Sciatic nerve (tissue), 2 donors: Measurements from ENCODE around the gene SCEL. TPM values are rescaled to one million over a fixed set of nuclear protein-coding genes. Genes with fewer than 3 reads are reported as not detected.

Experiments
- ATAC-seq: fragments of 200-7000 bp; cut with Tn5 transposase; one replicate; pipeline ENCODE4 v1.9.1; 2020; ENCODE audit warnings: mild to moderate bottlenecking, moderate library complexity
- DNase-seq: peaks from one replicate; pipeline ENCODE4 v3.0.0-alpha.2; 2020; ENCODE audit warnings: low spot score
- intact Hi-C: fragments of 100-400 bp; cut with DNase I; formaldehyde crosslinking; loops from one replicate; pipeline ENCODE4 v1.14.2; 2022
- total RNA-seq: library from RNA; stranded (reverse); fragmentation: NEBNext Ultra II Directional; extraction: Animal tissue kit (Norgen Biotek cat#: 25700); gene quantifications from one replicate; pipeline ENCODE4 v1.2.1, GENCODE V29; 2021
- donor health status: DM: no; HTN: no; CAD: no.
- donor health status: DM: no; HTN: no; CAD: no.

SCEL gene
- total RNA-seq, 1 donor from 2014 or later: 0.09 TPM

DNA sequence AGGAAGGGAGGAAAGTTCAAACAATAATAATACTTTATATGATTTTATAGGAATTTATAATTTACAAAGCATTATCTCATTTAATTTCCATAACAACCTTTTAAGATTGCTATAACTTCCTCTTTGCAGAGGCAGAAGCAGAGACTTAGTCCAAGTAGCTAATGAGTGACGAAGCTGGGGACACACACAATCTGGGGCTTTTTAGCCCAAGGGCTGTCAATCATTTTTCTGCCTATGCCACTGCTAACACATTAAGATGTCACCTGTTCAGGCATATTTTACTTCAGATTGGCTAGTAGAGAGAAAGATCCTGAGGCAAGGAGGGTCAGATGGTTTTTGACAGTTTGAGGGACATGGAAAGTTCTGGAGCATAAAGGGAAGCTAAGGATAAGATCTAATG lies 12.6 kb downstream of the SCEL start:
- intact Hi-C loops: no loop called here
- ATAC-seq: no peak
- no peak for DNase-seq

DNA sequence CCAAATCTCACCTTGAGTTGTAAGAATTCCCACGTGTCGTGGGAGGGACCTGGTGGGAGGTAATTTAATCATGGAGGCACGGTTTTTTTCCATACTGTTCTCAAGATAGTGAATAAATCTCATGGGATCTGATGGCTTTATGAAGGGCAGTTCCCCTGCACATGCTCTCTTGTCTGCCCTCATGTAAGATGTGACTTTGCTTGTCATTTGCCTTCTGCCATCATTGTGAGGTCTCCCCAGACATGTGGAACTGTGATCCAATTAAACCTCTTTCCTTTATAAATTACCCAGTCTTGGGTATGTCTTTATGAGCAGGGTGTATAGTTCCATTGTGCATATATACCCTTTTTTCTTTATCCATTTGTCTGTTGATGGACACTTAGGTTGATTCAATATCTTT lies 13.1 kb downstream of the SCEL start:
- no peak for ATAC-seq
- intact Hi-C loops: no loop called here
- DNase-seq: no peak

DNA sequence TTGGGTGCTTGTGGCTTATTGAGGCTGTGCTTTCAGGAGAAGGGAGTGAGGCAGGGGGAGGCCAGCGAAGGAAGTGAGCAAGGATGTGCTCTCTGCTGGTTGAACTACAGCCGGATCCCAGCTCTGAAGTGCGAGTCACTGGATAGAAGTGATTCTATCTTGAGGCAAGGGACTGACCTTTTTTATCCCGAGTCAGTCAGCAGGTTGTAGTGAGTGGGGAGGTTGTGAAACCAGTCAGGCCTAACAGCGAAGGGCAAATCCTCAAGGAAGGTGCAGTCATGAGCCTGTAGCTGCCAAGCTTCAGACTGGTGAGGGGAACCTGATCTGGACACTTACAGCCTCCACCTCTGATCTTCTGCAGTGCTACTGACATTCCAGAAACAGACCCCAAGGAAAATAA lies 18.6 kb downstream of the SCEL start:
- no peak for DNase-seq
- intact Hi-C loops: no loop called here

DNA sequence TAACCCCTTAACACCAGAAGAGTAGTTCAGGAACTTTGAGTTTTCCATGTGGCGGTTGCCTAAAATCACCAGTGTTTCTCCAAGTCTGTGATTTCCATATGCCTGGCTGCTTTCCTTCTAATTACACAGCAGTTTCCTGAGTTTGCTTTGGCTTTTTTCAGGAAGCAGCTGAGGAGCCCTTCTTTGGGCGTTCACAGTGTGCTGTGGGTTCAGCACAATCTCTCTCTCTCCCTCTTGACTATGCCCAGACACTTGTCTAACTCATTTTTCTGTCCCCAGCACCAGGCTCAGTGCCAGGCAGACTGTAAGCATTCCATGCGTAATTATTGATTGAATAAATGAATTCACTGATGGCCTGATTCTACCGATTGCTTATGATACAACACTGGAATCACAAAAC lies 19.7 kb downstream of the SCEL start:
- DNase-seq (no peak), ATAC-seq (no peak)
- intact Hi-C loops: no loop called here

More for the DNA sequence above, 18.6 kb downstream of the SCEL start:
- no peak for ATAC-seq

DNA sequence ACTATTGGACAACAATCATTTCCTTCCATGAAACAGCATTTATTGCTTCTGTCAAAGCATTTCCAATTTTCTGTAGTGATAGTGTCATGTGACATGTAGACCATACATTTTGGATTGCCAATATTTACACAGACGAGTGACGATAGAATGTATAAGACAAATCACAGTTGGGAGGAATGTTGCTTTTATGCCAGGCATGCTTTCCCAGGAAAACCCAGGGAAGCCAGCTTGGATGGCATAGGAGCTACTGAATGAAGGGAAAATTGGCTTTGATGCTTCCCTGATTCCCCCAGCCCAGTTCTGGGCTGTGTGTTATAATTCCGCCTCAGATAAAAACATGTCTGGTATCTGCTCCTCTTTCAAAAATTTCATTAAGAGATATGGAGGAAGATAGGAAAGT lies 22.5 kb downstream of the SCEL start:
- DNase-seq (no peak), ATAC-seq (no peak)
- intact Hi-C loops: no loop called here

DNA sequence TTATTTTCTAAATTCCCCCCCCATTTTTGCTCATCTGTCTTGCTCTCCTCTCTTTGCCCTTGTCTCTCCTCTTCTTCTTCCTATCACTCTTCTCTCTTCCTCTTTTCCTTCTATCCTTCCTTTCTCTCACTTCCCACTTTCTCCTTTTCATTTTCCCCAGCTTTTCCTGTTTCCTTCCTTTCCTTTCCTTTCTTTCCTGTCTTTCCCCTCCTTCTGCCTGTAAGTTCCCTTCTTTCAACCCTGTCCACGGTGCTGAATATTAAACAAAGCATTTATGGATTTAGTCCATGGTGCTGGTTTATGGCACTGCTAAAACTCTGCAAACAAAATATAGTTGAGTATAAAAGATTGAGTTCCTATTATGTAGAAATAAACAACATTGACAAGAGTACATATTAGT lies 27.6 kb downstream of the SCEL start:
- DNase-seq (no peak), ATAC-seq (no peak)
- intact Hi-C loops: no loop called here

DNA sequence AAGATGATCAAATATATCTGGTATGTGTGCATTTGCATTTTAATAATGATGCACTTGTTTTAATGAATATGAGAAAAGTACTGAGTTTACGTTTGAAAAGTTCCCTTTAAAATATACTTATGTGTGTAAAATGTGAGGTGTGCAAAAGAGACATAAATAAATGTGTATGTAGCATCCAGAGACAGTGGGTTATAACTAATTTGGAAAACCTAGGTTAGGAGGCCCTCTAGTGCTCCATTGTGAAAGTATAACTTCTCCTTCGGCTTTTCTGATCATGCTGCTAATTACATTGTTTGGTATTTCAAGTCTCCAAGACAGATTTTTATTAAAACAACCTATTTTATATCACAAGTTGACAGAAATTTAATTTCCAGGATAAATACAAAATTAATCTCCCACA lies 30.1 kb downstream of the SCEL start:
- no peak for DNase-seq
- intact Hi-C loops: no loop called here
- ATAC-seq: no peak

DNA sequence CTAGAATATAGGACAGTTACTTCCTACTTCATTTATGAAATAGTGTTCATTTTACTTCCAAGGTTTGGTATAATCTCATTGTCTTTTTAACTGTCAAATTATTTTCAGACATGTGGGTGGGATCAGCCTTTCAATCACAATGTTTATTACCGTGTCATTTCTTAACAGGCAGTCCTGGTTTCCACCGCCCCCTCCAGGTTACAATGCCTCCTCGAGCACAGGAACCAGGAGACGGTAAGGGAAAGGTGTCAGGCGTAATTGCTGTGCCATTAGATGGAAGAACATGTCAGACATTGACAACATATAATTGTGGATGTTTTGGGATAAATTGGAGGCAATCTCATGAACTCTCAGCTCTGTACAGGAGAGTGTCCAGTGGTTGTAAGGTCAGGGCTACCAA lies 36.5 kb downstream of the SCEL start:
- DNase-seq (no peak), ATAC-seq (no peak)
- intact Hi-C loops: no loop called here

DNA sequence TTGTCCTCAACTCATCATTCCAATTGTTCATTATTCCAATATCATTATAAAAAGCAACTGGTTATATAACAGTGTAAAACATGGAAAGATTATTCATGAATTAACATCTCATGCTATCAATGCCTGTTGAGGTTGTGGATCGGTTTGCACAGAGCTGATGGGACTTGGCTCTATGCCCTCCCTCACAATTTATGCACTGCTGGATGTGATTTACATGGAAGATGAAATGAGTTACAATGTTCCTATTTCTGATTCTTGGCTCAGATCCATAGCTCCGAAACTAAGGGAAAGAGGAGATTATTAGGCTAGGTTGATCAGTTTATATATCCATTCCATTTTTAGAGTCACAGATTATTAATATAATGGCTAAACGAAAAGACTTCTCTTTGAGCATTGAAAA lies 38.6 kb downstream of the SCEL start:
- intact Hi-C loops: no loop called here
- ATAC-seq: no peak

DNA sequence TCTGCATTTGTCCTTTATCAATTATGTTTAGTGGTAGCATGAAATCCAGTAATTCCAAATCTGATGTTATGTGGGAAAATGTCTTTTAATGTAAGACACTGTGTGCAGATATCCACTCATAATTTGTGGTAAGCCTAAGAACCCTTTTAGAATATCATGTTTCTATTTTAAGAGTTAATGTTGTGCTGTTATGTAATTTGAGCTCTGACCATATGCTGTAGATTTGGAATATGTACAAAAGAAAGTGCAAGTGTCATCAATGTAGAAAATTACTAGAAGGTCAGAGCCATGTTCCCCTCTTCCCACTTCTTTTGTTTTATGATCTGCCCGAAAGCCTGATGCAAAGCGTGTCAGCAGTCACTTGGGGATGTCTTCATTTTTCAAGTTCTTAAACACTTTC lies 44.5 kb downstream of the SCEL start:
- no peak for DNase-seq
- intact Hi-C loops: no loop called here
- ATAC-seq: no peak

More for the DNA sequence above, 38.6 kb downstream of the SCEL start:
- DNase-seq: no peak

DNA sequence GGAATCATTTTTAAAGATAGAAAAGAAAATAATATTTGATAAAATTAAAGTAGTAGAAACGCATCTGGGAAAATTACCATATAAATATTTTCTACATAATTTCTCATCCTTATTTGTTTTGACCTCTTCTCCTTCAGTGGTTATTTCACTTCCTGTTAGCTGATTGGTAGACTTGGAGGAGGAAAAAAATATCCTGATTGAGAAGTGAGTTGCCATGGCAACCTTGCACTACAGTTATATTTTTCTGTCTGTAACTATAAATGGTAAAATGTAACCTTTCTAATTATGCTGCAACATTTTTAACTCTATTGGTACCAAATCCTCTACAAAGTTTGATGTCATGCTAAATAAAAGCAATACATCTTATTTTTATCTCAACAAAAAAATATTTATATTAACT lies 45.2 kb downstream of the SCEL start:
- DNase-seq (no peak), ATAC-seq (no peak)
- intact Hi-C loops: no loop called here

DNA sequence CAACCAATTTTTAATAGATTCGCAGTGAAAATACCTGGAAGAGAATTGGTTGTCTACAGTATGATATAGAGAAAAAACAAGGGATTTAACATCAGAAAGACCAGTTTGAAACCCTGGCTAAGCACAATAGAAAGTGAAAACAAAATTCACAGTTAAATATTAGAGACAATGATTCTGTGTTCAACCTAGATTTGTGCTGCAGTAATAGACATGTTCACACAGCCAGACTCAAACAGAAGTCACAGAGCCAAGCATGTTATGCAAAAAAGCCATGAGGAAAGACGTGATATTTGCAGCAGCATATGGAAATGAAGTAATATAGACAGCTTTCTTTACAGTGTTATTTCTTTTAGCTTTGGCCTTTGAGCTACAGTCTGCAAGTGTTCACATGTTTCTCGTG lies 48.1 kb downstream of the SCEL start:
- intact Hi-C loops: no loop called here
- ATAC-seq (no peak), DNase-seq (no peak)

DNA sequence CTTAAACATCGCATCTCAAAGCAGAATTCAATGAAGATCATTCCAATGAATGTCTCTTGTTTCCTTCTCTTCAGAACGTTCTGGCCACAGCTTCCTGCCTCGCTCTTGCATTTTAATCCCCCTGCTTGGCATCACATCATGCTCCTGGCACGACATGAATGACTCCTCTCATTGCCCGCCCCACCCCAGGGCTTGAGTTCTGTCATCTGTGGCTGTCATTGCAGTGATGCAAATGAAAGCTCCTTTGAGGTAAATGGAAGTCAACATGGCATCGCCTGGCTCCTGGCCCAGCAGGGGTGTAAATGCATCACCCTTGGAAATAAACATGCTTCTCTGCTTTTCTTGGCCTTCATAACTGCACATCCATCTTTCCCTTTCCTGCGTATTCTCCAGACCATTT lies 48.6 kb downstream of the SCEL start:
- no peak for DNase-seq
- intact Hi-C loops: no loop called here
- ATAC-seq: no peak

DNA sequence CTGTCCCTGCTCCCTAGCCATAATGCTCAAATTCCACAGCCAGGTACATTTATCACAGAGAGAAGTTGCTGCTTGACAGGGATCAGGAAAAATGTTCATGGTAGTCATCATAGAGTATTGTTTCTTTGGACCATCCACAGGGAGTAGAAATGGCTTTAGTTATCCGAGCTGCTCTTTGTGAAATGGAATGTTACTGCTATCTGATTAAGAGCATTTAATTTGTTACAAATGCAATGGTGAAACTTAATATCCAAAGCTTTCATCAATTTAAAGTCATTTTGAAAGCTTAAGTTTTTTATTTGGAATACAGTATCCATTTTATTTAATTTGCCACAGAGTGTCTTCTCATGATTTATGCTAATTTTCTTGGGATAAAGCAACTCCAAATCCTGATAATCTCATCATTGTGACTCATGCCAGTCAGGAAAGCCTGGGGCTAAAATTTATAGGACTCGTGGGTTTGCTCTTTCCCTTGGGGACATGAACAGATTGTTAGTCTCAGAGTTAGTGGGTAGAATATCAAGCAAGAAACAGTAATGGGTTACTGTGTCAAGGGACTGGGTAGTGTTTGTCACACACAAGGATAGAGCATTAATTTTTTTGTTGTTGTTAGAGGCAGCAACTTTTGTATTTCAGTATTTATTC lies 59.8 kb downstream of the SCEL start:
- intact Hi-C loops: no loop called here
- DNase-seq (no peak), ATAC-seq (no peak)

DNA sequence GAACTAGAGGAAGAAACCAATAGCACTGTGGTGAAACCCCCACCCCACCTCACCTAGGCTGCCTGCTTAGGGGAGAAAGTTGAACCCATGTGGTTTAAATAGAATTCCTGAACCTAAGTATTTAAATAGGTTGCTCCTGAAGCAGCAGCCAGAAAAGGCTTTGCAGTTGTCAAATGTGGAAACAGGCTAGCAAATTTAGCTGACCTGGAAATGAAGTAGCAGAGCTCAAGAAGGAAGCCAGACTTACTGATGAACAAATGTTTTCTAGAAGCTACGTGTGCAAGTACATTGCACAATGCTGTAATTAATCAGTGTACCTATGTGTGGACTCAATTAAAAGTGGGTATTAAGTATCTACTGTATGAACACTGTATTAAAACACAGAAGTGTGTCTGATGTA lies 61.3 kb downstream of the SCEL start:
- DNase-seq (no peak), ATAC-seq (no peak)
- intact Hi-C loops: no loop called here

DNA sequence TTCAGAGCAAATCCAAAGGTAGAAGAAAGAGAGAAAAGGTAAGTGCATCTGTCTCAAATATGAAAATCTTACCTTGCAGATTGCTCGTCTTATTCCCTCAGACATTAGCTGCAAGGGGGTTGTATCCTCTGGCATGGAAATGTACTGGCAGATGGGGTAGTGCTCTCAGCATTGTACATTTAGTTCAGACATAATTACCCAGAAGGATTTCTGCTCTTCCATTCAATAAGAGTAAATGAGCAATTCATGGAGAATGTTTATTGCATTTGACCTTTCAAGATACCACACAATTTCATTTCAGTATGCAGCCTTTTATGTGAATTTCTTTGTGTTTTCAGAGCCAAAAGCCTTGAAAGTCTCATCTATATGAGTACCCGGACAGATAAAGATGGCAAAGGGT lies 63.8 kb downstream of the SCEL start:
- DNase-seq (no peak), ATAC-seq (no peak)
- intact Hi-C loops: no loop called here

DNA sequence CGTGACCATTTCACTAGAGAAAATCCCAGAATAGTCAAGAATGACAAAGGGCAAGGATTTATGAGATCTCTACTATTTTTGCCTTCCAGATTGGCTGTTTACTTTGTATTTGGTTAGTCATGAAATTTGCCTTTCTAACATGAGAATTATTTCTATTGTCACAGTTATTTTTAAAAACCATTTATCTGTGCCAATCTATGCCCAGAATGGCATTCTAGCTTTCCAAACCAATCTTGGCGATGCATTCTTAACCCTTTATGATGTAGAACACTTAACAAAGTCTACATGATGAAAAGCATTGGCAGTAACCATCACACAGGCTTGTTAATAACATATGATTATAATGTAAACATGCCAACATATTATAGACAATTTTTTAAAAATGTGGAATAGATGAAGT lies 65.2 kb downstream of the SCEL start:
- intact Hi-C loops: no loop called here
- no peak for ATAC-seq
- DNase-seq: no peak

DNA sequence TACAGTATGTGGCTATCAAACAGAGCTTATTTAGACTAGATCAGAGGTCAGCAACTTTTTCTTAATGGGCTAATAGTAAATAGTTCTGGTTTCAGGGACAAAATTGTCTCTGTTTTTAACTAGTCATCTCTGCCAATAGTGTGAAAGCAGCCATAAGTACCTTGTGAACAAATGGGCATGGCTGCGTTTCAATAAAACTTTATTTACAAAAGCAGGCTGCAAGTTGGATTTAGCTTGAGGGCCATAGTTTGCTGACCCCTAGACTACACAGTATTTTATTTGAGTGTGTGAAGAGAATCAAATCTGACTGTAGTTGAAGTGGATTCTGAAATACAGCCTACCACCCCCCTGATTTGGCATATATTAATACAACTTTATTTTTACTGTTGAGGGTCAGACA lies 75.6 kb downstream of the SCEL start:
- DNase-seq (no peak), ATAC-seq (no peak)
- intact Hi-C loops: no loop called here

DNA sequence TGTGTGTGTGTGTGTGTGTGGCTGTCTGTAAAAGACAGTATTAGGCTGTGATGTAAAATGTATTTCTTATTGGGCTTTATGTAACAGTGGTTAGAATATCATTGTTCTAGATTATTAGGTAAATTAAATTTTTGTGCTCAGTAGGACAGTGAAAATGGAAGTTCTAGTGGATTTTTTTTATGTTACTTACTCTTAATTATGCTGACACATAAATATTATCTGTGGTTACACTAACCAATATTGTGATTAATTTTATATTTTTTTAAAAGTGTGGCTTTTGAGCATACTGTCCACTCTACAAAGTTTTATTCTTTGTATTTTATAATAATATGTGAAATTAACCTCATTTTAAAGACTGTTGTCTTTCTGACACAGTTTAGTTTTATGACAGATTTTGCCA lies 80.5 kb downstream of the SCEL start:
- intact Hi-C loops: no loop called here
- no peak for ATAC-seq
- no peak for DNase-seq

DNA sequence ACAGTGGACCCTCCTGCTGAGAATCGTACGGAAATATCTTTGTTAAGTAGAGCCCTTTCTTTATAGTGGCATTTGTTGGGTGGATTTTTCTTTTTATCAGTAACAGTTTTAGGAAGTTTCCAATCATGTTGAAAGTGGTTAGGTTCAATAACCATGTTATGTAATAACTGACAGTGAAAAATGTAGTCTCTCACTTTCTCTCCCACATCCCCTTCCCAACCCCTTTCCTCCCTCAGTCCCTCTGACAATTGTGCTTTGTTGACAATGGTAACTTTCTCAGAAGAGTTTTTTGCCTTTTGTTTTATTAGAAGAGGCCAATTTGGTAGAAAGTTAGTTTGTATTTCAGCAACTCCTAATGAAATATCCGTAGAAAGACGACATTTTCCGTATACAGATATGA lies 84.1 kb downstream of the SCEL start:
- DNase-seq: no peak
- intact Hi-C loops: no loop called here

DNA sequence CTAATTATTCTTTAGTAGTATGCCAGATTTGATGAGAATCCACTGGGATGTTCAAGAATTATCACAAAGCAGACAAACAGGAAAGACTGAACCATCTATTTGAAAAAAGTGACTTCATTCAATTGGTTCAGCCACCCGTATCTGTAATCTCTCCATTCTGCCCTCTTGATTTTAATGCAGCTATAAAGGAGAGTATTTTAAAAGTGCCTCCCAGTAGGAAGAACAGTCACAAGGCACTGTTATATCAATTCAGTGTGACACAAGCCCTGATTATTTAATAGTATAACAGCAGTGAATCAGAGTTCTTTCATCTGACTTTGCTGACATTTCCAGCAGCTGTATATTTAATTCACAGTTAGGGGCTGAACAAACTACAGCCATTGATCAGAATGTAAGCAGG lies 84.6 kb downstream of the SCEL start:
- ATAC-seq: no peak
- intact Hi-C loops: no loop called here
- DNase-seq: no peak

More for the DNA sequence above, 84.1 kb downstream of the SCEL start:
- no peak for ATAC-seq

DNA sequence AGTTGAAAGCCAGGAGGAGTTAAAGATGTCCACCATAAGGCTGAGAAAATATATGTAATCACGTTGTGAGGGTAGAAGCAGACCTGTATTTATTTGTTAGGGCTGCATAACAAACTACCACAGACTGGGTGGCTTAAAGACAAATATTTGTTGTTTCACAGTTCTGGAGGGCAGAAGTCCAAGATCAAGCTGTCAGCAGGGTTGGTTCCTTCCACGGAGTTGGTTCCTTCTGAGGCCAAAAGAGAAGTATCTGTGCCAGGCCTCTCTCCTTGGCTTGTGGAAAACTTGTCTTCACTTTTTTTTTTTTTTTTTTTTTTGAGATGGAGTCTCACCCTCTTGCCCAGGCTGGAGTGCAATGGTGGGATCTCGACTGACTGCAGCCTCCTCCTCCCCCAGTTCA lies 88.3 kb downstream of the SCEL start:
- no peak for ATAC-seq
- DNase-seq: no peak
- intact Hi-C loops: no loop called here
